Kidney (tissue), 14 donors: ENCODE measurements around the gene KIF6. TPM values are rescaled to one million over a fixed set of nuclear protein-coding genes. Genes with fewer than 3 reads are reported as not detected.

Experiments
- DNase-seq, 5 donors: peaks; one replicate each; pipeline ENCODE4 v3.0.0-alpha.2; 2013 to 2020
- FAIRE-seq: peaks from 2 replicates; lab custom pipeline; 2012; peaks lifted over from hg19 to GRCh38; lab: Jason Lieb, UNC
- H3K27ac ChIP-seq, 2 donors: one replicate each; pipeline ENCODE4 v1.7.0; 2013; ENCODE audit warnings: low read depth in 2 of 2, low read length in 2 of 2, inconsistent platforms in 1 of 2
- H3K27me3 ChIP-seq: one replicate; pipeline ENCODE4 v1.7.1; 2013; ENCODE audit warnings: low read length, inconsistent platforms; ENCODE audit not compliant: control insufficient read depth, insufficient read depth
- H3K36me3 ChIP-seq, 3 donors: one replicate each; pipeline versions ENCODE4 v1.7.0 to v1.7.1; 2013; ENCODE audit warnings: low read length in 3 of 3, control low read depth in 1 of 3, inconsistent platforms in 1 of 3; ENCODE audit not compliant: insufficient read depth in 3 of 3, control insufficient read depth in 2 of 3
- H3K4me1 ChIP-seq, 3 donors: one replicate each; pipeline versions ENCODE4 v1.7.0 to v1.7.1; 2013; ENCODE audit warnings: low read length in 3 of 3, inconsistent platforms in 1 of 3, low read depth in 1 of 3; ENCODE audit not compliant: control insufficient read depth in 2 of 3, insufficient read depth in 2 of 3
- H3K4me3 ChIP-seq, 3 donors: one replicate each; pipeline versions ENCODE4 v1.7.0 to v1.8.1; 2013; ENCODE audit warnings: low read length in 3 of 3, control low read depth in 1 of 3, inconsistent platforms in 1 of 3
- H3K9ac ChIP-seq, 3 donors: one replicate each; pipeline versions ENCODE4 v1.7.0 to v1.7.1; 2013; ENCODE audit warnings: low read length in 3 of 3, control low read depth in 1 of 3, inconsistent platforms in 1 of 3
- H3K9me3 ChIP-seq, 3 donors: one replicate each; pipeline versions ENCODE4 v1.7.0 to v1.7.1; 2013; ENCODE audit warnings: low read length in 3 of 3, control low read depth in 1 of 3, inconsistent platforms in 1 of 3; ENCODE audit not compliant: control insufficient read depth in 2 of 3, insufficient read depth in 1 of 3
- intact Hi-C: fragments of 100-400 bp; cut with DNase I; formaldehyde crosslinking; loops from one replicate; pipeline ENCODE4 v1.11.1; 2022
- polyA plus RNA-seq: library from polyadenylated mRNA; stranded (reverse); fragments of 350-450 nt; fragmentation: Illumina TruSeq; extraction: RNeasy Lipid Tissue Mini Kit (QIAGEN cat#74804); gene quantifications from one replicate; pipeline ENCODE4 v1.2.3, GENCODE V29; 2014; ENCODE audit warnings: low read depth, low replicate concordance; ENCODE audit not compliant: insufficient read depth
- total RNA-seq: library from RNA; stranded (reverse); fragmentation: NEBNext Ultra II Directional; extraction: Animal tissue kit (Norgen Biotek cat#: 25700); gene quantifications from one replicate; pipeline ENCODE4 v1.2.1, GENCODE V29; 2021
- TF ChIP-seq, protein P1 (sequence below): IDR thresholded peaks from 3 replicates; pipeline ENCODE4 v1.5.1; 2012; ENCODE audit warnings: mild to moderate bottlenecking, moderate library complexity, borderline replicate concordance; ENCODE audit not compliant: insufficient read depth; ENCODE audit errors: extremely low read depth
- donor health status: control.
- donor health status: control.
- donor health status: control.
- donor health status: control.
- donor health status: control.
- donor health status: DM: yes; HTN: yes; CAD: no.
- donor health status: Normal renal cell carcinoma (clear cell type).

The KIF6 gene
- total and polyA plus RNA-seq, 2 donors from 2014 or later, result 1.7 to 2.9 TPM

DNA sequence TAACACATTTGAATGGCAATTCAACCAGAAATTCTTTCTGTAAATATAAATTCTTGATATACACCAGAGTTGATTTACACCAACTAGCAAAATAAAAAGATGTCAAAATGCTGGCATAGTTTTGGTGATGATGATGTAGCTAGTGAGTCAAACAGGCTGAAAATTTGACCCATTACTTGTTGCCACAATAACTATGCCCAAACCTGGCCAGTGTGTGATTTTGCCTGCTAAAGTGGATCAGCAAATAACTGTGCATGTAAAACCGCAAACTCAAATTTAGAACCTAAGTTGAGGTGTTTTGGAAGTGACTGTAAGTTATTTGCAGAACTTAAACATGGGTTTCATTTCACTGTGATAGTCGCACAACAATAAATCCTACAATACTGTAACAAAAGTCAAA lies 125.9 kb downstream of the KIF6 start:
- intact Hi-C loops, result no loop called here
- Histone ChIP-seq H3K36me3 (no peaks in the 10 kb centered on the region), H3K27me3 (no peaks in the 10 kb centered on the region), H3K9ac (no peak overlapping the region), H3K4me3 (no peak overlapping the region), H3K4me1 (no peaks in the 10 kb centered on the region), H3K9me3 (no peaks in the 10 kb centered on the region), H3K27ac (no peak overlapping the region)
- DNase-seq (no peak), FAIRE-seq (no peak)
- TF ChIP-seq, protein P1, sequence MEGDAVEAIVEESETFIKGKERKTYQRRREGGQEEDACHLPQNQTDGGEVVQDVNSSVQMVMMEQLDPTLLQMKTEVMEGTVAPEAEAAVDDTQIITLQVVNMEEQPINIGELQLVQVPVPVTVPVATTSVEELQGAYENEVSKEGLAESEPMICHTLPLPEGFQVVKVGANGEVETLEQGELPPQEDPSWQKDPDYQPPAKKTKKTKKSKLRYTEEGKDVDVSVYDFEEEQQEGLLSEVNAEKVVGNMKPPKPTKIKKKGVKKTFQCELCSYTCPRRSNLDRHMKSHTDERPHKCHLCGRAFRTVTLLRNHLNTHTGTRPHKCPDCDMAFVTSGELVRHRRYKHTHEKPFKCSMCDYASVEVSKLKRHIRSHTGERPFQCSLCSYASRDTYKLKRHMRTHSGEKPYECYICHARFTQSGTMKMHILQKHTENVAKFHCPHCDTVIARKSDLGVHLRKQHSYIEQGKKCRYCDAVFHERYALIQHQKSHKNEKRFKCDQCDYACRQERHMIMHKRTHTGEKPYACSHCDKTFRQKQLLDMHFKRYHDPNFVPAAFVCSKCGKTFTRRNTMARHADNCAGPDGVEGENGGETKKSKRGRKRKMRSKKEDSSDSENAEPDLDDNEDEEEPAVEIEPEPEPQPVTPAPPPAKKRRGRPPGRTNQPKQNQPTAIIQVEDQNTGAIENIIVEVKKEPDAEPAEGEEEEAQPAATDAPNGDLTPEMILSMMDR, result no peak

DNA sequence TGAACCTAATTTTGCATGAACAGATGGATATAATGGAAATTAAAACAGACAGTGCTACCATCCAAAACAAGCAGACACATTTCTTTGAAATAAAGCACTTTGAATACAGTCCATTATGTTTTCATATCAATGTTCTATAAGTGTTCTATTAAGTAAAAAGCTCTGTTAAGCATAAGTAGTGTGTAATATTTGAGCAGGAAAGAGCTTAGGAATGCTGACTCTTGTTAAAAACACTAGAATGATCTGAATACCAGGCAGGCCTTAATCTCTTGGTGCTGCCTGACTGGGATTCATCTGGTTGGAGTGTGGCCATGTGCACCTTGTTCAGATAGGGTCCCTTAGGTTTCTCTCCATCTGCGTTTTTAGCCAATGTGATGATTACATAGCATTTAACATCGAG lies 130.9 kb downstream of the KIF6 start:
- no peak overlapping the region for H3K9ac ChIP-seq
- FAIRE-seq, result no peak
- no peaks in the 10 kb centered on the region for H3K9me3 ChIP-seq
- TF ChIP-seq, protein P1, result no peak
- H3K36me3 ChIP-seq, result no peaks in the 10 kb centered on the region
- no peak overlapping the region for H3K27ac ChIP-seq
- H3K27me3 ChIP-seq, result no peaks in the 10 kb centered on the region
- H3K4me3 ChIP-seq, result no peak overlapping the region
- intact Hi-C loops, result no loop called here
- no peaks in the 10 kb centered on the region for H3K4me1 ChIP-seq
- DNase-seq, result no peak

DNA sequence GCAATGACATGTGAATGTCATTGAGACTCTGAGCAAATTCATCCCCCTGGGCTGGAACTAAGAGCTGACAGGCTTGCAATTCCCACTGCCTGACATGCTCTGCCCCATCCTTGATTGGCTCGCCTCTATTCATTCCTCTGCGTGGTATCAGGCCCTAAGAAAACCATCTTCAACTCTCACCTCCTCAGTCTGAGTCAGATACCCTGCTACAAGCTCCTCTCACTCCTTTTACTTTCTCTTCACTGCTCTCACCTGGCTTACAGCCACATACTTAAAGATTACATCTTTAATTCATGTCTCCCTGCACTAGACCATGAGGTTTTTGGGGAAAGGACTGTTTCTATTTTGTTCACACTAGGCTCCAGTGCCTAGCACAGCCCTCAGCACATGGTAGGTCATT lies 131.6 kb downstream of the KIF6 start:
- TF ChIP-seq, protein P1, result no peak
- FAIRE-seq, result no peak
- H3K9me3 ChIP-seq, result no peaks in the 10 kb centered on the region
- H3K4me1 ChIP-seq, result no peaks in the 10 kb centered on the region
- H3K9ac ChIP-seq, result no peak overlapping the region
- no peaks in the 10 kb centered on the region for H3K36me3 ChIP-seq
- H3K4me3 ChIP-seq, result no peak overlapping the region
- no peak overlapping the region for H3K27ac ChIP-seq
- H3K27me3 ChIP-seq, result no peaks in the 10 kb centered on the region
- intact Hi-C loops, result no loop called here
- no peak for DNase-seq

DNA sequence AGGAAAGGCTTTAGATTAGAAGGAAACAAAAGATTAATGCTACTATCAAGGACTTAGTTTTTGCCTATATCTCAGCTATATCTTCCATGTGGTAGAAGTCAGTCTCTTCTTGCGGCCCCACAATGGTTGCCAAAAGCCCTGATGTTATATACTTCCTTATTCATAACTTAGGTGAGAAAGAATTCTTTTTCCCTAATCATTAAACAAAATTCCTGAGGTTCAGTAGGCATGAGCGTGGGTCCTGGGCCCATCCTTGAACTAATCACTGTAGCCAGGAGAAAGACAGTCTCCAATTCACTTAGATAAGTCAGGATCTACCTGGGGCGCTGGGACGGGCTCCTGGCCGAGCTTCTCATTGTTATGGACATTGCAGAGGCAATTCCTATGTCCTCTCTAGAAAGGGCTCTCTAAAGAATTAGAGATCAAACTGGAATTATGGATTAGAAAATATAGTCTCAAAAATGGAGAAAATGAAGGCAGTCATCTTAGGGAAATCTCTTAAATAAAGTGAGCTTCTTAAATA lies 134.3 kb downstream of the KIF6 start:
- Histone ChIP-seq H3K9me3 (no peaks in the 10 kb centered on the region), H3K9ac (no peak overlapping the region), H3K4me1 (no peaks in the 10 kb centered on the region), H3K27me3 (no peaks in the 10 kb centered on the region), H3K4me3 (no peak overlapping the region), H3K36me3 (no peaks in the 10 kb centered on the region), H3K27ac (no peak overlapping the region)
- FAIRE-seq (no peak), DNase-seq (no peak)
- TF ChIP-seq, protein P1, result no peak
- intact Hi-C loops, result no loop called here
